ENCODE results near the gene SOWAHC. TPM values are rescaled to one million over a fixed set of nuclear protein-coding genes. Genes with fewer than 3 reads are reported as not detected.

SOWAHC gene
- total RNA-seq, 1 donor from 2014 or later: 19.9 TPM

DNA sequence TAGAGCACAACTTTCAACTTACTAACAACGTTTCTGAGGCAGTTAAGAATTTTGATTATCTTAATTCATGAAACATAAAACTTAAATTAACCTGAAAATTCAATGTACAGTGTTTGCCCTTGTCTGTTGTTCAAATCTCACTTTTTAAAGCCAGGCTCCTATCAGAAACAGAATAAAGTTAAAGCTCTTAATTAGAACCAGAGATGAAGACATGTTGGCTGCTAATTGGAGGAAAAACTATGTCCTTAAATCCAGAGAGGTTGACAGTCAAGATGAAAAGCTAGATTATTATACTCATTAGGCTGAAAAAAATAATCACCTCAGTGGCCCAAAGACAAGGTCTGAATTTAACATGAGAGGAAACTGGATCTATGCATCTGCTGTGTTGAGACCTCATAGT, 52.3 kb downstream of the SOWAHC start:
- DNase-seq (no peak), ATAC-seq (no peak)
- Histone ChIP-seq H3K9me3 (no peaks in the 10 kb centered on the region), H3K27ac (no peak overlapping the region), H3K4me3 (no peak overlapping the region), H3K36me3 (no peaks in the 10 kb centered on the region), H3K27me3 (no peaks in the 10 kb centered on the region), H3K4me1 (no peaks in the 10 kb centered on the region)
- intact Hi-C loops (cut with DNase I): no loop called here
- TF ChIP-seq, protein P1, sequence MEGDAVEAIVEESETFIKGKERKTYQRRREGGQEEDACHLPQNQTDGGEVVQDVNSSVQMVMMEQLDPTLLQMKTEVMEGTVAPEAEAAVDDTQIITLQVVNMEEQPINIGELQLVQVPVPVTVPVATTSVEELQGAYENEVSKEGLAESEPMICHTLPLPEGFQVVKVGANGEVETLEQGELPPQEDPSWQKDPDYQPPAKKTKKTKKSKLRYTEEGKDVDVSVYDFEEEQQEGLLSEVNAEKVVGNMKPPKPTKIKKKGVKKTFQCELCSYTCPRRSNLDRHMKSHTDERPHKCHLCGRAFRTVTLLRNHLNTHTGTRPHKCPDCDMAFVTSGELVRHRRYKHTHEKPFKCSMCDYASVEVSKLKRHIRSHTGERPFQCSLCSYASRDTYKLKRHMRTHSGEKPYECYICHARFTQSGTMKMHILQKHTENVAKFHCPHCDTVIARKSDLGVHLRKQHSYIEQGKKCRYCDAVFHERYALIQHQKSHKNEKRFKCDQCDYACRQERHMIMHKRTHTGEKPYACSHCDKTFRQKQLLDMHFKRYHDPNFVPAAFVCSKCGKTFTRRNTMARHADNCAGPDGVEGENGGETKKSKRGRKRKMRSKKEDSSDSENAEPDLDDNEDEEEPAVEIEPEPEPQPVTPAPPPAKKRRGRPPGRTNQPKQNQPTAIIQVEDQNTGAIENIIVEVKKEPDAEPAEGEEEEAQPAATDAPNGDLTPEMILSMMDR (IDR thresholded peaks at IDR 0.05): no peak

Other genes starting within 250 kb of the SOWAHC start
- 83.7 TPM for gene SEPTIN10, start 398 bp upstream of the SOWAHC start, total RNA-seq
- 94.3 TPM for gene RGPD5, start 179.9 kb downstream of the SOWAHC start, total RNA-seq

Data from upper lobe of right lung (tissue), 1 donor.